RCC 7860 (cell line): ENCODE data around the gene PRKCB.
"Not testable (repeated sequence)": the region's sequence is repeated elsewhere in the genome, so short reads cannot be mapped to it uniquely, and the experiment has no call there.

ENCODE experiments used
- DNase-seq: peaks from one replicate; pipeline ENCODE4 v3.0.0-alpha.2; 2015; ENCODE audit warnings: low spot score
- FAIRE-seq: peaks from 2 replicates; lab custom pipeline; 2012; peaks lifted over from hg19 to GRCh38; lab: Jason Lieb, UNC

The PRKCB gene

DNA sequence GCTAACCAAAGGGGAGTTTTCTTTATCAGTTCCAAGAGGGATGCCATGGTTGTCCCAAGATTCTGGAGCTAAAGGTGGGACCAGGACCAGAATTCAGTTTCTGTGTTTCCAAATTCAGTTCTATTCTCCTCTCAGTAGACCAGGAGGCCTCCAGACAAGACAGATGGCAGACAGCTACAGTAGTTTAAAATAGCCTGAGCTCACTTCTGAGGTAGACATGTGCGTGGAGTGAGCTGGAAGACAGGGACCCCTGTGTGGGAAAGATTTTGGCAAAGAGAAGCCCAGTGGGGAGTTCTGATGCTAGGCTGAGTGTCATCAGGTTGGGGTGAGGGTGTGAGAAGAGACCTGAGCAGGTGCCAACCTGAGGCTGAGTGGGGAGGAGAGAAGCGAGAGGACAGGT lies 95.4 kb downstream of the PRKCB start:
- no peak for FAIRE-seq
- no peak for DNase-seq

DNA sequence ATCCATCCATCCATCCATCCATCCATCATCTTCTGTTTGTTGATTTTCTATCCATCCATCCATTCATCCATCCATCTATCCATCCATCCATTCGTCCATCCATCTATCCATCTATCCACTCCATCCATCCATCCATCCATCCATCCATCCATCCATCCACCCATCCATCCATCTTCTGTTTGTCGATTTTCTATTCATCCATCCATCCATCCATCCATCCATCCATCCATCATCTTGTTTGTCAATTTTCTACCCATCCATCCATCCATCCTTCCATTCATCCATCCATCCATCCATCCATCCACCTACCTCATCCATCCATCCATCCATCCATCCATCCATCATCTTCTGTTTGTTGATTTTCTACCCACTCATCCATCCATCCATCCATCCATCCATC lies 97.9 kb downstream of the PRKCB start:
- FAIRE-seq: not testable (repeated sequence)

DNA sequence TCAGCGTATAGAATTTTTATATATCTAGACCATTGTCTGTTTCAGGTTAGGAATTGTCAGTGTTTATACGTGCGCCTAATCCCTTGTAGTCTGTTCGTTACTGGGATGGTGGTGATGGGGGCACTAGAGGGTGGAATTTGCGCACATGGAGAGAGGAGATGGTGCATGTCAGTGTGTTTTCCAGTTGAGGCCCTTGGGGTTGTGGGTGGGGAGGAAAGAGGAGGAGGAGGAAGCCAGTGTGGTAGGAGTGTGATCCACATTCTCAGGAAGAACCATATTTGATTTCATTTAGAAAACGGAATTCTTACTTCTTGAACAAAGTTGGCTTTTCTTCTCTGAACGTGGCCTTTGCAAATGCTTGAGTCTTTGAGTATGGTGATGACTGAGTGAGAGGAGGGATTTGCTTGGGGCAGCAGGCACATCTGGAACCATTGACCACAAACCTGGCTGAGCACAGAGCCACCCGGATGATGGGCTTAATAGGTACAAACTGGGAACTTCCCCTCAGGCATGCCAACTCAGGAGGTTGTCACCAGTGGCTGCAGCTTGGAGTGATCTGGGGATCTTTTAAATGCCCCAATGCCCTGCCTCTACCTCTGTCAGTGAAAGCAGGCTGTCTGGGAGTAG lies 98.9 kb downstream of the PRKCB start:
- DNase-seq (no peak), FAIRE-seq (no peak)

More for the DNA sequence above, 97.9 kb downstream of the PRKCB start:
- DNase-seq: not testable (repeated sequence)

DNA sequence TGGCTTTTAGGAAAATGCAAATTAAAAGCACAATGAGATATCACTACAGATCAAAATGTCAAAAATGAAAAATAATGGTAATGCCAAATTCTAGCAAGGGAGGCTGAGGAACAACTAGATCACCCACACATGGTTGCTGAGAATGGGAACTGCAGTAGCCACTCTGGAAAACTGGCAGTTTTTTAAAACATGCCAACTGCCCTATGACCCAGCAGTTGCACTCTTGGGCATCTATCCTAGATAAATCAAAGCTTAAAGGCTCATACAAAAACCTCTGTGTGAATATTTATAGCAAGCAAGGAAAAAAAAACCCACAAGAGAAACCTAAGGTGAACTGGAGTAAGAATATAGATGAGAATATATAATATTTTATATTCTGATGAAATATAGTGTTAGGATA lies 104.3 kb downstream of the PRKCB start:
- FAIRE-seq (no peak), DNase-seq (no peak)

DNA sequence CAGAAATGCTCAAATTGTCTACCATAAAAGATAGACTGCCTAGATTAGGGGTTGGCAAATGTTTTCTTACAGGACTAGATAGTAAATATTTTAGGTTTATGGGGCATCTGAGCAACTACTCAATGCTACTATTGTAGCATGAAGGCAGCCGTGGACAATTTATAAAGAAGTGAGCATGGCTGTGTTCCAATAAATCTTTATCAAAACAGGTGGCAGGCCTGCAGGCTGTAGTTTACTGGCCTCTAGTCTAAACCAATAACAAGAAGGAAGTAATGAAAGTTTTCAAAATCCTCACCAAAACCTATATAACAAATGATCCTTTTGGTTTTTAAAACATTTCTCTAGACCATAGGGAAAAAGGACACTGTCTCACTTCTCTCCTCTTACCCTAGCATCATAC lies 105.2 kb downstream of the PRKCB start:
- DNase-seq (no peak), FAIRE-seq (no peak)

DNA sequence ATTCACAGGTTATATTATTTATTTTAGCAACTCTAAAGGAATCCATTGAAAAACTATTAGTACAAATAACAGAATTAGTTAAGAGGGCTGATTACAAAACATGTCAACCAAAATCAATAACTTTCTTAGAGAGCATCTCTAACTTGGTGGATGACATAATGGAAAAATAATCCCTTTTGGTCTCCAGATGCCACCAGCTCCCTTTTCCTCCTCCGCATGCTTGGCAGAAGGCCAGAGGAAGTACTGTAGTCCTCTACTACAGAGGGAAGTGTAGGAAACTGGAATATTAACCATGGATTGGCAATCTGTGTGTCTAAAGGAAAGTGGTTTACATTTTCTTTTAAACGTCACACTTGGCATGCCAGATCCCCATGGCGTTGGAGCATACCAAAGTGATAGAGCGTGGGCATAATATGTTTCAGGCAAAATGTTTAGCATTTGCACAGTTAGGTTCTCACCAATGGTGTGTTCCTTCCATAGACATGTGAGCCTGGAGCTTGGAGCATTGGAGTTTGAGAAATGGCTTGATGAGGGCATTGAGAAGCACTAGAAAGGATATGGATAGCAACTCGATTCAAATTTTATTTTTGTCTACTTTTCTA lies 106.3 kb downstream of the PRKCB start:
- FAIRE-seq (no peak), DNase-seq (no peak)

DNA sequence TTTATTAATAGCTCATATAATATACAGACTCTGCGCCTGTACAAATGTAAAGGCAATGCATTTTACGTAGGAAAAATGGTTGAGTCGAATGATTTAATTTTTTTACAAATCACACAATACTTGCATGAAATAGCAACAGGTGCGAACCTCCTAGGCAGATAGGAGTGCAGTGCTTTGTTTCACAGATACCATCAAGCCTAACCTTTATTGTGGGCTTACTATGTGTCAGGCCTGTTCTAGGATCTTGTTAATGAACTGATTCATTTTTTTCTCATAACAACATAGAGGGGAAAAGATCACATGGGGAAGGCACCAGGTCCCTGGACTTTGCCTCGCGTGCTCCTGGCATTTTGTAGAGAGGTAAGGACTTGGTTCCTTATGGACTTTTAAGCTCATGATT lies 107.8 kb downstream of the PRKCB start:
- FAIRE-seq (no peak), DNase-seq (no peak)

DNA sequence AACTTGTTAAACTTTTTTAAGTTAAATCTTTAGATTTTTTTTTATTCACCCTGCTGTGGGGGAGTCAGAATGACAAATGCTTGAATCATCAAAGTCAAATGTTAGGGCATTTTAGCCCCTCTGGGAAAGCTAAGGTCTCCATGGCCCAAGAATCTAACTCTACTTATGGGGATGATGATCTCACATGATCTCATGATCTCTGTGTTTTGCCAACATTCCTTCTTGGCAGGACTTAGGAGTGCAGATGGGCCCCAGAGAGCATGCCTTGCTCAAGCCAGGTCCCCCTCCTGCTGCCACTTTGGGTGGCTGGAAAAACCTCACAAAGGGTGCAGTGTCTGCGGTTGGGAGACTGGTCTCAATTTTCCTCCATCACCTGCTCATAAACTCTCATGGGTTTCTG lies 108.6 kb downstream of the PRKCB start:
- DNase-seq (no peak), FAIRE-seq (no peak)

DNA sequence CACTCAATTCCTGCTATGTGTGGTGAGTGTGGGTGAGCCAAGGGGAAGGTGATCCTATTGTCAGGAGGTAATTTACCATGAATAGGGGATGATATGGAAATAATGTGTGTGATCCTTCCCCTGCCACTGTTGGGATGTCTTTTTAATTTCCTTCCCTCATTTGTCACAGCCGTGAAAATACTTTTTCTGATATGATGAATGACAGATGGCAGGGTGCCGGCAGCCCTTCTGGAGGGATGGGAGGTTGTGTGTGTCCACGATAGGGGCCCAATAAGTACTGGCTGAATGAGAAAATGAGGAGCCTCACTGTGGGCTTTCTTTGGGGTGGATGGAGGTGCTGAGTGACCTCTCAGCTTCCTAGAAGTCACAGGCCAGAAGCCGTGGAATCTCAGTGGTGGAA lies 109.5 kb downstream of the PRKCB start:
- DNase-seq (no peak), FAIRE-seq (no peak)

DNA sequence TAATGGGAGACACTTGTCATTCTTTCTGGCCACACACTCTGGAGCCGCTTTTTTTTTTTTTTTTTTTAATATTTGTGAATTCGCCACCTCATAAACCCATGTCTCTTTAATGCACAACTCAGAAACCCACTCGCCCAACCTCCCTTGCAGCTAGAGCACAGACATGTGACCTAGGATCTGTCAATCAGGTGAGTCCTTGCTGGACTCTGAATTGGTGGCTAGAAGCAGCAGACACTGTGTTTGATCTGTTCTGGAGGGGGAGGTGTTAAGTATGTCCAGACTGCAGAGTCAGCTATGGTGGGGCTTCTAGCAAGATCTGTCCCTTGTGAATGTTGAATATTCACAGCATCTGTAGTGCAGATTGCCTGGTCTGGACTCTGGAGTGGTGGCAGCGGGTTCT lies 112.1 kb downstream of the PRKCB start:
- no peak for FAIRE-seq
- no peak for DNase-seq

DNA sequence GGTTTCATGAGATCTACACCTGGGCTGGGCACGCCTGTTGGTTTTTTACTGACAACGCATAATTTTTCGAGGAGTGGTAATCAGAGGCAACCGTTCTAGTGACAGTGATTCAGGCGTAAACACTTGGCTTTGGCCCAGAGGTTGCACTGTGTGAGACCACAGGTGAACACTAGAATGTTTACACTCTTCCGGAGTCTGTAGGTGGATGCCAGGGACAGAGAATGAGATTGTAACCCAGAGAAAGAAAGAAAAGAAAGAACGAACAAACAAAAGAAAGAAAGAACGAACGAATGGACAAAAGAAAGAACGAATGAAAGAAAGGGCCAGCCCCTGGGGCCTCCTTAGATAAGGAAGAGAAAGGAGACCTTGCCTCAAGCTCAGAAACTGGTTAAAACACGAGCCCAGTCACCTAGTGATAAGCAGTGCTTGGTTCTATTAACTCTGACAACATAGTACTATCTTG lies 113.2 kb downstream of the PRKCB start:
- no peak for FAIRE-seq
- no peak for DNase-seq

DNA sequence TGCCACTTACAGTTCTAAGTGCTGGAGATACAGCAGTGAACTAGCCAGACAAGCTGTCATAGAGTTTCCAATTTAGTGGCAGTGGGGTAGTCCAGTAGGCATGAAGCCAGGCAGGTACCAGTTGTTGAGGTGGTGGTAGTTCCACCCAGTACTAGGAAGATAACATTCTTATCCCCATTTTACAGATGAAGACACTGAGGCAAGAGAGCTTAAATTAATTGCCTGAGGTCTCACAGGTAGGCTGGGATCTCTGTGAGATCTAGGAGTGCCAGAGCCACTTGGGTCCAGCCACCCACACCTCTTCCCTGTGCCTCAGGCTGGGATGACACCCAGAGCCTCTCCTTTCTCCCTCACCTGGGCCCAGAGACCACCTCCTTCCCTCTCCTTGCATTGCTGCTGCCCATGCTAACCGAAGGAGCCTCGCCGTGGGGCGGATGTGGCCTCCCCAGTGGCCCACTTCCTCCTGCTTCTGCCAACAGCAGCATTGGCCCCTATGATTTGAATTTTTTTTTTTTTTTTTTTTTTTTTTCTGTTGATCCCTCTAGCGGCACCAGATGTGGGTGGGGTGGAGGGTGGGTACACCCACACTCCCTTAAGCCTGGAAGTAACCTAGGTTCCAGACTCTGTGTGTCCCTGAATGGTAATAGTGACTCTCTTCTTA lies 114.0 kb downstream of the PRKCB start:
- DNase-seq: no peak
- FAIRE-seq: no peak

DNA sequence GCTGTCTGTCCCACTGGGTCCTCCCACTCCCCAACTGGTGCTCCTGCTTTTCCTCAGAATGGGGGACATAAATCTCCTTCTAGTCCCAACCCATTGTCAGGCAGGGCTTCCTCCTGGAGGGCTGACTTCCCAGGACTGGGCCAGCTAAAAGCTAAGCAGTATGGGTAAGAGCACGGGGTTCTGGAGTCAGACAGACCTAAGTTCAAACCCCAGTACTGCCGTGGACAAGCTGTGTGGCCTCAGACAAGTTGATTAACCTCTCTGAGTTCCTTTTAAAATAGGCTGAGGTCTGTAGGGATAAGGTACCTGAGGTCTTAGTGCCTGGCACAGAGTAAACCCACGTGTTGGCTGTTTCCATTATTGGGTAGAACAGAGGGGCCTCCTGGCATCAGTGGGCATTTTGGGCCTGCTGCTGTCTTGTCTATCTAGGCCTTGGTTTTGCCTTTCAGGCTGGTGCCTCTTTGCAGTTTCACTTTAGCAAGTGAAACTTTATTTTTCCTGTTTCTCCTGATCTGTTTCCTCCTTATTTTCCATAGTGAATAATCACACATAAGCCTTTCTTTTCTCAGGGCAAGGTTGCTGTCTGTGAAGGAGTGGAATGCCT lies 114.6 kb downstream of the PRKCB start:
- FAIRE-seq: no peak
- no peak for DNase-seq

DNA sequence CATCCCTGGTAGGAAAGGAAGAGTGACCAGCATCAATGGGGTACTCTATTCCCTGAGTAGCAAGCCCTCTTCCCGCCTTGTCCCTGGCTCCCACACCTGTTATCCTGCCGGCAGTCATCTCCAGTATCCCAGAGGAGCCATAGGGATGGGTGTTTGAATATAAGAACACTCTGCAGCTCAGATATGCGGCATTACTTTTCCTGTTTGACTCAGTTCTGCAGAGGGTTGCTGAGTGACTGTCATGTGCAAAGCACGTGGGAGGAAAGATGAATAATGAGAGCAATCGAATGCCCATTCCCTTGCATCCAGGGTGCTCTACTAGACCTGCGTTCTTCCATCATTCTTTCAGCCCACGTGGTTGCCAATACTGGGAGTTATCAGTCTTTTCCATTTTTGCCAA lies 115.1 kb downstream of the PRKCB start:
- FAIRE-seq: no peak
- DNase-seq: no peak

DNA sequence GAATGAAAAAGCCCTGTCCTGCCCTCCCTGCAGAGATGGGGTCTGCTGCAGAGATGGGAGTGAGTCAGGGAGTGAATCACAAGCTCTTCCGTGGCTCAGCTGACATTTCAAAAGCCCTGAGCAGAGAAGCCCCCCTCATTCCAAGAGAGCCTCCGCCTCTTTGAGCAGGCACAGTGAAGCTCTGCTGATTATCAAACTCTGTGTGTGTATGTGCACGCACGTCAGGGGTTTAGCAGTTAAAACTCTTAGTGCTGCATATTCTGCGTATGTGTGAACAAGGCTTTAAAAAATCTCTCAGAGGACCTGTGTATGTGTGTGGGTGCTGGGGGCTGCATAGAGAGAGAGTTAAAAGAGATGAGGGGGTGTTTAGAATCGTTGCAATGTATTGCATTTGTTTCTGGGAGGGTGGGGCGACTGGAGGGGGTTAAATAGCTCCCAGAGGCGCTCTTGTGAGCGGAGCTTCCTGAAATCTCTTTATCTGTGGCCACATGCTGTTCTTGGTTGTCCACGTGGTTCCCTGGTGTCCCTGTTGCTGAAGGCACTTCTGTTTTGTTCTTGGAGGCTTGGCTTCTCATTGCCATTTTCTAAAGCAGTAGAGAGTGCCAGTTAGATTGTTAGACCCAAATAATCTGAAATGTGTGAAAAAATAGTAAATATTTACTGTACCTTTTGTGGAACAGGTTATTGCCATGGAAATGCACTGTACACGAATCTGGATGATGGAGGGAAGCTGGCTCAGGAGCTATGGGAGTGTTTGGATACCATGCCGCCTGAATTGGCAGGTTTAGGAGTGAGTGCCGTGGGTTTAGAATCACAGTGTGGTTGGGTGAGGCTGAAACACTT lies 116.6 kb downstream of the PRKCB start:
- DNase-seq (no peak), FAIRE-seq (no peak)

DNA sequence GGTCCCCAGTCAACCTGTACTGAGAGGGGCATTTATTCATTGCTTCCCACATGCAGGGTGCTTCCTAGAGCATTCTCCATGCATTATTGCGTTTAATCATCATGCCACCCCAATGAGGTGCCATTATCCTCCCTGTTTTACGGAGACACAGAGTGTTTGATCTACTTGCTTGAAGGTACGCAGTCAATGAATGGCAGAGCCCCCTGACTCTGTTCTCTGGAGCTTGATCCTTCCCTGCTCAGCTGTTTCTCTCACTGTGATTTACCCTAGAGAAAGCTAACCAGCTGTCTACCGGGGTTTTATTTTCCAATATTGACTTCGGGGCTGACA lies 117.2 kb downstream of the PRKCB start:
- DNase-seq (no peak), FAIRE-seq (no peak)

DNA sequence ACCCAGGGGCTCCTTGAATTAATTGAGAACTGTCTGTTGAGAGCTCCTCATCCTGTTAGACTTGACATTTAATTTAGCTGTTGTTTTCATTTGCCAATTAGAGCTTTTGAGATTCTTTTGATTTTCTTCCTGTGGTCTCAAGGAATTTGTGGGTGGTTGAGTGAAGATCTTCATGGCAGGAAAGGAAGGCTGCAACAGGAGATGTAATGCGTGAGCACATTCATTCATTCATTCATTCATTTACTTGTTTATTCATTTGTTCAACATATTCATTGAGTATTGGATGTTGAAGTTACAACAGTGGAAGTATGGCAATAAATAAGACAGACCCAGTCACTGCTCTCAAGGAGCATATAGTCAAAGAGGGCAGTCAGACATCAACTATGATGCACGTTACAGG lies 117.7 kb downstream of the PRKCB start:
- no peak for DNase-seq
- no peak for FAIRE-seq

DNA sequence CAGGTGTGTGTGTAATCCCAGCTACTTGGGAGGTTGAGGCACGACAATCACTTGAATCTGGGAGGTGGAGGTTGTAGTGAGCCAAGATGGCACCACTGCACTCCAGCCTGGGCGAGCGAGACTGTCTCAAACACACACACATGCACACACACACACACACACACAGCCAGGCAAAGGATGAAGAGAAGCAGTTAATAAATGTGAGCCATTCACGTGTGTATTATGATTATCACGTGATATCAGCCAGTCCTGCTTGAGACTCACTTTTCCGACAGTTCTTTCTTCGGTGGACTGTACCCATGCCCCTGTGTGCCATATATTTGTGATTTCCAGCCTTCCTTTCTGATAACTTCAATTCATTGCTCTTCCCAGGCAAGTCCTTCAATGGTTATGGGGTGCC lies 119.3 kb downstream of the PRKCB start:
- FAIRE-seq (no peak), DNase-seq (no peak)

DNA sequence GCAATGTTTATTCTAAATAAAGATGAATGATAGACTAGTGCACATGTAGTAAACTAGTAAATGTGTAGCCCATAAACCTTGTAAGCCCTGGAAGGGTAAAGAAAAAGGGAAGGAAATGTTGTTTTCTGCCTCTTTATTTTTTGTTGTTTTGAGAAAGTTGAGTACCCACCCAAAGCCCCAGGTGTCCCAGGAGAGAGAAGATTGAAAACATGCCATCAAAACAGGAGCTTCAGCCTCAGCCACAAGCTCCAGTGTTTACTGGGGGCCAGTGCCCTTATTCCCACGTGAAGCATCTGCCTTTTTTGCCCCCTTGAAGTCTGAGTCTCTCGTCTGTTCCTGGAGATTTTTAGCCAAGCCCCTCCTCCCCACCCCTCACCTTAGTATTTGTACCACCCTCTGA lies 121.5 kb downstream of the PRKCB start:
- no peak for FAIRE-seq
- DNase-seq: no peak

DNA sequence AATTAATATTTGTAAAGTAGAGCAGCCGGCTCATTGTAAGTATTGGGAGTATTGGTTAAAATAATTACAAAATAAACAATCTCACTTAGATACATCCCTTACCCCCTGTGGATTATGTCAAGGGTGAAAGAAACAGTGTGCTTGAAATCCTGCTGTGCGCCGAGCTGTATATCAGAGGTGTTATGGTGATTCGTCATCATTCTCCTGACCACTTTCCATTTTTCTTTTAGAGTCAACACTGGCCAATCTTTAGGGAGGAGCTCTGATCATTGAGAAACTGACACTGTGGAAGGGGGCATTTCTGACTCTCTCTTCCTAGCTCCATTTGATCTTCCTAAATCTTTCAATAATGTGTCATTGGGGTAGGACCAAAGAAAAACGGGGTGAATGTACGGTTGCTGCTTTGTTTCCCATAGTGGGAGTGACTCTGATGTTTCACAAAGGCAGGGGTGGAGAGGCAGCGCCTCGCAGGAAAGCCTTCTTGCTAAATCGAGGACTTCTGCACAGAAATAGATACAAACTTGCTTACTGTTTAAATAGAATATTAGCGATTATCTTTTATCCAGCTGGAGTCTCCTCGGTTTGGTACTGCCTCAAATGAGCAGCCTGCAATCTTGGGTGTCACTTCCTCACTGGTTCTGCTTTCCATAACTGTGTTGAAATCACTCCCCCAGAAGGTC lies 123.4 kb downstream of the PRKCB start:
- DNase-seq (no peak), FAIRE-seq (no peak)

DNA sequence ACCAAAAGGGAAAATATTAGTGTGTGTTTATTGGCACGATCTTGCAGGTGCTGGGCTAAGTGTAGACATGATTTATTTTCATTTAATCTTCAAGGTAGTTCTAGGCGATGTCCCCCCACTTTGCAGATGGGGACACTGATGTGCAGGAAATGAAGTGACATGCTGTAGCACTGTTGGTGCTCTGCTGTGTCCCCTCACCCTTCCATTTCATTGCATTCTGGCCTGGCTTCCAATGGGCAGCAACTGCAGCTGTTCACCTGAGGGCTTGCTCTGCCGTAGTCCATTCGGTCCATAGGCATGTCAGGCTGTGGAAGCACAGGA lies 123.9 kb downstream of the PRKCB start:
- no peak for DNase-seq
- no peak for FAIRE-seq
